ENCODE results near the gene DUSP14. TPM values are rescaled to one million over a fixed set of nuclear protein-coding genes. Genes with fewer than 3 reads are reported as not detected.

DUSP14 gene
- total and polyA plus RNA-seq, 9 of the 15 experiments (the other 6 are each of a cell fraction or from before 2014, with no cell fraction given): 20.2 to 74.0 (median 31.8) TPM

DNA sequence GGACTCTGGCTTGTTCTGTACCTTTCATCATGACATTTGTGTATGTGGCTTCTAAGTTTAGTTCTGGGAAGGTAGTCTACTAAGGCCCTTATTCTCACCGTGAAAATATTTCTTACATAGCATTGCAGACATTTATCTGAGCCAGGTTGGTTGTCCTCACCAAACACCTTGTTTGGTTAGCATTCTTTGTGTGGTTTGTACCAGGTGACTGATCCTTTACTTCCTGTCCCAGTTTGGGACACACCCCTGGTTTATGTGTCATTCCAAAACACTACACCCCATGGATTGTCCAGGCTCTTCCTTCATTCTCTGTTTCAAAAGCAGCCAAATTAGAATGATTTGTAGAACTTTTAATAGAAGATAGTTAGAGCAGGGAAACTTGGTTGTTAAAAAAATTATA, 23.2 kb upstream of the DUSP14 start:
- POLR2A ChIA-PET: no interaction called here
- Histone ChIP-seq H3K4me3 (no peak overlapping the region), H3K36me3 (ENCODE audit: control insufficient read depth, insufficient read depth, low read length) (peaks cover 55% of the 10 kb centered on the region; the same call in 2 of the 3 replicates), H3K9me1 (ENCODE audit: control insufficient read depth, insufficient read depth, low read length) (no peaks in the 10 kb centered on the region), H3K27me3 (ENCODE audit: control insufficient read depth in 2 of 2, insufficient read depth in 2 of 2, low read length in 2 of 2) (no peaks in the 10 kb centered on the region), H3K4me2 (ENCODE audit: insufficient read depth, low read length) (no peak overlapping the region), H4K20me1 (replicated peaks; ENCODE audit: control insufficient read depth, insufficient read depth, low read length) (no peaks in the 10 kb centered on the region), H3K79me2 (ENCODE audit: control insufficient read depth, insufficient read depth, low read length) (no peaks in the 10 kb centered on the region), H3K9ac (ENCODE audit: insufficient read depth in 1 of 2, low read depth in 2 of 2, low read length in 2 of 2) (no peak overlapping the region), H2AFZ (ENCODE audit: low read depth, low read length) (no peak overlapping the region), H3K9me3 (replicated peaks; ENCODE audit: control insufficient read depth, insufficient read depth, low read depth, low read length) (no peaks in the 10 kb centered on the region), H3K4me1 (replicated peaks in 1 of 2; ENCODE audit: control insufficient read depth in 2 of 2, insufficient read depth in 2 of 2, low read length in 2 of 2) (no peaks in the 10 kb centered on the region), H3K27ac (ENCODE audit: extremely low read depth, low read depth, low read length) (no peak overlapping the region)
- DNase-seq (ENCODE audit: extremely low read depth in 1 of 4, low spot score in 3 of 4) (no peak), FAIRE-seq (no peak), ATAC-seq (no peak)
- CTCF ChIA-PET (ENCODE audit: low intra/inter-chr PET ratio): no interaction called here
- intact Hi-C loops (cut with micrococcal nuclease) (no loop called here), in situ Hi-C loops (cut with MboI) (no loop called here)
- no TSS peak for BruUV-seq (replicated peaks)
- WGBS (ENCODE audit: insufficient coverage, low coverage, missing lambda C conversion rate): 88% methylated on average over 1 of the region's 1 CpG
- TF ChIP-seq NEUROD1 (IDR thresholded peaks at IDR 0.05; ENCODE audit: borderline replicate concordance, low read depth, low read length, partially characterized antibody) (no peak), ZFP91 (CRISPR knock-in tag; IDR thresholded peaks at IDR 0.05) (no peak), ZNF780A (CRISPR knock-in tag; IDR thresholded peaks at IDR 0.05) (no peak), ZNF143 (CRISPR knock-in tag; IDR thresholded peaks at IDR 0.05) (no peak), ZNF518B (CRISPR knock-in tag; IDR thresholded peaks at IDR 0.05) (no peak), ZNF778 (CRISPR knock-in tag; IDR thresholded peaks at IDR 0.05) (no peak), ZNF445 (CRISPR knock-in tag; IDR thresholded peaks at IDR 0.05; ENCODE audit: low read depth) (no peak), TFE3 (CRISPR knock-in tag; IDR thresholded peaks at IDR 0.05) (no peak), ARHGAP35 (IDR thresholded peaks at IDR 0.05; ENCODE audit: partially characterized antibody) (no peak), NR2F6 (CRISPR knock-in tag; IDR thresholded peaks at IDR 0.05) (no peak), L3MBTL2 (IDR thresholded peaks at IDR 0.05) (no peak), ELF2 (CRISPR knock-in tag; IDR thresholded peaks at IDR 0.05) (no peak), ETV1 (tag; conservative IDR thresholded peaks at IDR 0.05; ENCODE audit: low read depth) (no peak), GTF3C2 (IDR thresholded peaks at IDR 0.05; ENCODE audit: borderline replicate concordance, extremely low read depth, insufficient read length) (no peak)
